H9 (cell line): Measurements from ENCODE around the gene TBC1D9. TPM values are rescaled to one million over a fixed set of nuclear protein-coding genes. Genes with fewer than 3 reads are reported as not detected.

ENCODE experiments used
- DNase-seq: peaks from one replicate; pipeline ENCODE4 v3.0.0-alpha.2; 2017
- H2AFZ ChIP-seq: one replicate; pipeline ENCODE4 v1.6.1; 2013; ENCODE audit warnings: mild to moderate bottlenecking, low read length, control low read depth, moderate library complexity
- H2AK5ac ChIP-seq: 2 replicates; pipeline ENCODE4 v1.6.1; 2013; ENCODE audit warnings: low read length, control low read depth, mixed read lengths; ENCODE audit not compliant: insufficient read length
- H2BK120ac ChIP-seq: one replicate; pipeline ENCODE4 v1.6.1; 2013; ENCODE audit warnings: low read depth, mild to moderate bottlenecking, low read length, control low read depth, inconsistent platforms; ENCODE audit not compliant: poor library complexity, severe bottlenecking
- H2BK12ac ChIP-seq: 2 replicates; pipeline ENCODE4 v1.6.1; 2013; ENCODE audit warnings: low read length, control low read depth, mixed read lengths, low read depth; ENCODE audit not compliant: insufficient read length
- H2BK15ac ChIP-seq: 2 replicates; pipeline ENCODE4 v1.6.1; 2013; ENCODE audit warnings: low read depth, low read length, control low read depth
- H2BK20ac ChIP-seq: one replicate; pipeline ENCODE4 v1.6.1; 2013; ENCODE audit warnings: low read depth, mild to moderate bottlenecking, low read length, control low read depth, inconsistent platforms; ENCODE audit not compliant: poor library complexity, severe bottlenecking
- H2BK5ac ChIP-seq: 2 replicates; pipeline ENCODE4 v1.6.1; 2013; ENCODE audit warnings: low read length, control low read depth, mixed read lengths; ENCODE audit not compliant: insufficient read length
- H3K14ac ChIP-seq: 2 replicates; pipeline ENCODE4 v1.6.1; 2013; ENCODE audit warnings: low read length, control low read depth; ENCODE audit not compliant: insufficient read depth
- H3K18ac ChIP-seq: 2 replicates; pipeline ENCODE4 v1.6.1; 2013; ENCODE audit warnings: low read depth, mild to moderate bottlenecking, mixed read lengths, low read length, control low read depth; ENCODE audit not compliant: insufficient read length
- H3K23ac ChIP-seq: 2 replicates; pipeline ENCODE4 v1.6.1; 2013; ENCODE audit warnings: low read length, control low read depth, mixed read lengths, low read depth; ENCODE audit not compliant: insufficient read length
- H3K23me2 ChIP-seq: 2 replicates; pipeline ENCODE4 v1.6.1; 2013; ENCODE audit warnings: low read depth, mild to moderate bottlenecking, mixed read lengths, low read length, control low read depth; ENCODE audit not compliant: insufficient read length, poor library complexity, severe bottlenecking
- H3K27ac ChIP-seq: 2 replicates; pipeline ENCODE4 v1.5.1; 2013; ENCODE audit warnings: low read length, control low read depth, mixed read lengths, low read depth; ENCODE audit not compliant: insufficient read length
- H3K27me3 ChIP-seq: 2 replicates; pipeline ENCODE4 v1.6.1; 2013; ENCODE audit warnings: low read length, control low read depth, inconsistent platforms; ENCODE audit not compliant: insufficient read depth
- H3K4ac ChIP-seq: 2 replicates; pipeline ENCODE4 v1.6.1; 2013; ENCODE audit warnings: low read depth, mild to moderate bottlenecking, control low read depth, inconsistent platforms, low read length, moderate library complexity
- H3K4me1 ChIP-seq: 2 replicates; pipeline ENCODE4 v1.6.1; 2013; ENCODE audit warnings: low read length, control low read depth, inconsistent platforms; ENCODE audit not compliant: insufficient read depth
- H3K4me2 ChIP-seq: 2 replicates; pipeline ENCODE4 v1.6.1; 2013; ENCODE audit warnings: low read length, control low read depth, mixed read lengths; ENCODE audit not compliant: insufficient read length, insufficient read depth
- H3K56ac ChIP-seq: 2 replicates; pipeline ENCODE4 v1.6.1; 2013; ENCODE audit warnings: low read depth, mild to moderate bottlenecking, mixed read lengths, low read length, control low read depth; ENCODE audit not compliant: insufficient read length
- H3K79me1 ChIP-seq: 2 replicates; pipeline ENCODE4 v1.6.1; 2013; ENCODE audit warnings: low read depth, mild to moderate bottlenecking, moderate library complexity, low read length, control low read depth, inconsistent platforms; ENCODE audit not compliant: insufficient read depth, poor library complexity, severe bottlenecking
- H3K79me2 ChIP-seq: 2 replicates; pipeline ENCODE4 v1.6.1; 2013; ENCODE audit warnings: low read length, control low read depth, inconsistent platforms; ENCODE audit not compliant: insufficient read depth
- H3K9ac ChIP-seq: 2 replicates; pipeline ENCODE4 v1.6.1; 2013; ENCODE audit warnings: low read length, control low read depth, mixed read lengths; ENCODE audit not compliant: insufficient read length; ENCODE audit errors: extremely low read depth
- H3K9me3 ChIP-seq: one replicate; pipeline ENCODE4 v1.6.1; 2013; ENCODE audit warnings: low read depth, low read length, inconsistent platforms; ENCODE audit not compliant: control insufficient read depth
- H3T11ph ChIP-seq: one replicate; pipeline ENCODE4 v1.6.1; 2013; ENCODE audit warnings: mild to moderate bottlenecking, low read length, control low read depth, inconsistent platforms
- H4K20me1 ChIP-seq: one replicate; pipeline ENCODE4 v1.6.1; 2013; ENCODE audit not compliant: control insufficient read depth, insufficient read length, insufficient read depth
- H4K5ac ChIP-seq: 2 replicates; pipeline ENCODE4 v1.6.1; 2013; ENCODE audit warnings: low read depth, mild to moderate bottlenecking, mixed read lengths, low read length, control low read depth; ENCODE audit not compliant: insufficient read length
- H4K8ac ChIP-seq: replicated peaks from 2 replicates; pipeline ENCODE4 v1.6.1; 2013; ENCODE audit warnings: low read length, control low read depth, mixed read lengths, low read depth; ENCODE audit not compliant: insufficient read length
- H4K91ac ChIP-seq: 2 replicates; pipeline ENCODE4 v1.6.1; 2013; ENCODE audit warnings: low read depth, mild to moderate bottlenecking, moderate library complexity, mixed read lengths, low read length, control low read depth; ENCODE audit not compliant: insufficient read length
- H3K27ac Mint-ChIP-seq, 3 experiments: 2 replicates in 2 of 3; 3 replicates in 1 of 3; pipeline ENCODE4 v1.8.0; 2020 to 2021; ENCODE audit warnings: mixed read lengths in 3 of 3, mild to moderate bottlenecking in 1 of 3, moderate library complexity in 1 of 3
- H3K27me3 Mint-ChIP-seq: 2 replicates; pipeline ENCODE4 v1.8.0; 2021; ENCODE audit warnings: low read depth, mild to moderate bottlenecking, moderate library complexity, mixed read lengths
- H3K36me3 Mint-ChIP-seq, 3 experiments: 2 replicates in 2 of 3; 3 replicates in 1 of 3; pipeline ENCODE4 v1.8.0; 2020 to 2021; ENCODE audit warnings: low read depth in 3 of 3, mixed read lengths in 3 of 3; ENCODE audit not compliant: insufficient read depth in 1 of 3
- H3K4me1 Mint-ChIP-seq, 2 experiments: 2 replicates each; pipeline ENCODE4 v1.8.0; 2020; ENCODE audit warnings: mixed read lengths in 2 of 2
- H3K4me3 Mint-ChIP-seq, 2 experiments: 2 replicates in 1 of 2; 3 replicates in 1 of 2; pipeline ENCODE4 v1.8.0; 2020 to 2021; ENCODE audit warnings: mild to moderate bottlenecking in 2 of 2, mixed read lengths in 2 of 2, moderate library complexity in 1 of 2
- H3K9me3 Mint-ChIP-seq, 2 experiments: 2 replicates in 1 of 2; 3 replicates in 1 of 2; pipeline ENCODE4 v1.8.0; 2020; ENCODE audit warnings: mild to moderate bottlenecking in 2 of 2, mixed read lengths in 2 of 2, moderate library complexity in 1 of 2
- CTCF ChIP-seq: fragments of 200-600 bp; sonication (generic); conservative IDR thresholded peaks from 3 replicates; pipeline ENCODE4 v1.8.0; 2021; ENCODE audit warnings: antibody characterized with exemption, mild to moderate bottlenecking
- WGBS: extraction: QIAGEN DNeasy Blood & Tissue Kit; methylation state at CpG from one replicate; pipeline ENCODE4 v1.1.7; 2013; ENCODE audit warnings: missing lambda C conversion rate, low lambda C conversion rate, mixed read lengths; ENCODE audit not compliant: insufficient read length; ENCODE audit errors: extremely low coverage; 5-methylcytosine and 5-hydroxymethylcytosine counted together
- total RNA-seq: library from RNA; stranded (reverse); gene quantifications from 2 replicates; pipeline ENCODE4 v1.2.1, GENCODE V29; 2021

The TBC1D9 gene
- total RNA-seq, 1 experiment from 2014 or later = 0.63 TPM

- Histone ChIP-seq H3K9me3 (no peaks in the 10 kb centered on the region), H2BK15ac (no peak overlapping the region), H2AFZ (no peak overlapping the region), H4K8ac (no peak overlapping the region), H3K4me1 (no peaks in the 10 kb centered on the region), H3K79me1 (no peaks in the 10 kb centered on the region), H2BK5ac (no peak overlapping the region), H2BK20ac (no peak overlapping the region), H4K5ac (no peak overlapping the region), H3K27me3 (peaks cover 15% of the 10 kb centered on the region; the same call in 1 of the 2 replicates), H3K18ac (no peak overlapping the region), H2BK12ac (no peak overlapping the region), H3K4ac (no peak overlapping the region), H3K23me2 (no peaks in the 10 kb centered on the region), H3K14ac (no peak overlapping the region), H2AK5ac (no peak overlapping the region), H4K20me1 (no peaks in the 10 kb centered on the region), H3K56ac (no peak overlapping the region), H3K27ac (no peak overlapping the region), H4K91ac (no peak overlapping the region), H3T11ph (no peak overlapping the region), H3K79me2 (no peaks in the 10 kb centered on the region), H3K9ac (no peak overlapping the region), H3K4me2 (no peak overlapping the region), H3K23ac (no peak overlapping the region), H2BK120ac (no peak overlapping the region)
- Mint-ChIP-seq H3K27me3 (peaks cover 65% of the 10 kb centered on the region), H3K27ac (no peak overlapping the region), H3K9me3 (no peaks in the 10 kb centered on the region), H3K4me1 (peaks cover 7 to 13% of the 10 kb centered on the region in 2 experiments), H3K36me3 (no peaks in the 10 kb centered on the region), H3K4me3 (no peak overlapping the region)
- no CpG with 5 or more reads among the region's 2 CpGs for WGBS
- no peak for DNase-seq
- TF ChIP-seq CTCF = no peak
These were observed 64.8 kb downstream of the TBC1D9 start for GRCh38 chr4:140691369-140691768.
